ENCODE results near the gene ICE1.
"Not testable (repeated sequence)": the region's sequence is repeated elsewhere in the genome, so short reads cannot be mapped to it uniquely, and the experiment has no call there.

Gene ICE1

DNA sequence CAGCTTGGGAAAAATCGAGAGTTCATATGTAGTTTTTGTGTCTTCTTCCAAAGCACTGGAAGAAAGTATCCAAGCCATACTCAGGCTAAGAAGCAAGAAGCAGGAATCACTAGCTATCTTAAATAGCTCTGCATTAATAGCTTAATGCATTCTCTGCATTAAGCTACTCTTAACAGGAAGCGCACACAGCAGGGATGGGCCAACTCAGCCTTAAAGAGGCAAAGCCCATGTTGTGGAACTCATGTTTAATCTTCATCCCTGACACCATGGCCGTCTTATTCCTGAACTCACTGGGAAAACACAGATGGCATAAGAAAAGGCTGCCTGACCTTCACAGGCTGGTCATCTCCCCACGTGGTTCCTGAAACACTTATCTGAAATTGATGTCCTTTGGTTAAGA, 18.7 kb upstream of the ICE1 start:
- no peaks in the 10 kb centered on the region for H3K27me3 ChIP-seq (ENCODE audit: insufficient read depth, low read length)
- no peaks in the 10 kb centered on the region for H3K36me3 ChIP-seq (ENCODE audit: insufficient read depth, low read length)
- H3K4me3 ChIP-seq (ENCODE audit: low read depth, low read length) = no peak overlapping the region
- H3K79me2 ChIP-seq (ENCODE audit: control insufficient read depth, insufficient read depth, low read length, unreplicated experiment) = no peaks in the 10 kb centered on the region
- no peak overlapping the region for H3K27ac ChIP-seq (ENCODE audit: low read depth, low read length)
- no peak overlapping the region for H2AFZ ChIP-seq (ENCODE audit: low read length, unreplicated experiment)
- H3K4me1 ChIP-seq (ENCODE audit: control insufficient read depth, insufficient read depth, low read length, unreplicated experiment) = no peaks in the 10 kb centered on the region

GRCh38 chr5:5404381-5404780, 18.1 kb upstream of the ICE1 start:
- Histone ChIP-seq H3K4me1 (ENCODE audit: control insufficient read depth, insufficient read depth, low read length, unreplicated experiment) (no peaks in the 10 kb centered on the region), H3K27me3 (ENCODE audit: insufficient read depth, low read length) (no peaks in the 10 kb centered on the region), H3K27ac (ENCODE audit: low read depth, low read length) (no peak overlapping the region), H2AFZ (ENCODE audit: low read length, unreplicated experiment) (no peak overlapping the region), H3K36me3 (ENCODE audit: insufficient read depth, low read length) (no peaks in the 10 kb centered on the region), H3K4me3 (ENCODE audit: low read depth, low read length) (no peak overlapping the region), H3K79me2 (ENCODE audit: control insufficient read depth, insufficient read depth, low read length, unreplicated experiment) (no peaks in the 10 kb centered on the region)

- no peak overlapping the region for H3K27ac ChIP-seq (ENCODE audit: low read depth, low read length)
- no peak overlapping the region for H3K4me3 ChIP-seq (ENCODE audit: low read depth, low read length)
- no peaks in the 10 kb centered on the region for H3K4me1 ChIP-seq (ENCODE audit: control insufficient read depth, insufficient read depth, low read length, unreplicated experiment)
- H3K36me3 ChIP-seq (ENCODE audit: insufficient read depth, low read length) = no peaks in the 10 kb centered on the region
- no peaks in the 10 kb centered on the region for H3K79me2 ChIP-seq (ENCODE audit: control insufficient read depth, insufficient read depth, low read length, unreplicated experiment)
- H2AFZ ChIP-seq (ENCODE audit: low read length, unreplicated experiment) = no peak overlapping the region
- H3K27me3 ChIP-seq (ENCODE audit: insufficient read depth, low read length) = no peaks in the 10 kb centered on the region
Observed at GRCh38 chr5:5405441-5405840, 17.0 kb upstream of the ICE1 start.

GRCh38 chr5:5407924-5408323, 14.6 kb upstream of the ICE1 start:
- Histone ChIP-seq H3K27ac (ENCODE audit: low read depth, low read length) (no peak overlapping the region), H3K36me3 (ENCODE audit: insufficient read depth, low read length) (no peaks in the 10 kb centered on the region), H2AFZ (ENCODE audit: low read length, unreplicated experiment) (no peak overlapping the region), H3K4me3 (ENCODE audit: low read depth, low read length) (no peak overlapping the region), H3K79me2 (ENCODE audit: control insufficient read depth, insufficient read depth, low read length, unreplicated experiment) (no peaks in the 10 kb centered on the region), H3K4me1 (ENCODE audit: control insufficient read depth, insufficient read depth, low read length, unreplicated experiment) (no peaks in the 10 kb centered on the region), H3K27me3 (ENCODE audit: insufficient read depth, low read length) (no peaks in the 10 kb centered on the region)

DNA sequence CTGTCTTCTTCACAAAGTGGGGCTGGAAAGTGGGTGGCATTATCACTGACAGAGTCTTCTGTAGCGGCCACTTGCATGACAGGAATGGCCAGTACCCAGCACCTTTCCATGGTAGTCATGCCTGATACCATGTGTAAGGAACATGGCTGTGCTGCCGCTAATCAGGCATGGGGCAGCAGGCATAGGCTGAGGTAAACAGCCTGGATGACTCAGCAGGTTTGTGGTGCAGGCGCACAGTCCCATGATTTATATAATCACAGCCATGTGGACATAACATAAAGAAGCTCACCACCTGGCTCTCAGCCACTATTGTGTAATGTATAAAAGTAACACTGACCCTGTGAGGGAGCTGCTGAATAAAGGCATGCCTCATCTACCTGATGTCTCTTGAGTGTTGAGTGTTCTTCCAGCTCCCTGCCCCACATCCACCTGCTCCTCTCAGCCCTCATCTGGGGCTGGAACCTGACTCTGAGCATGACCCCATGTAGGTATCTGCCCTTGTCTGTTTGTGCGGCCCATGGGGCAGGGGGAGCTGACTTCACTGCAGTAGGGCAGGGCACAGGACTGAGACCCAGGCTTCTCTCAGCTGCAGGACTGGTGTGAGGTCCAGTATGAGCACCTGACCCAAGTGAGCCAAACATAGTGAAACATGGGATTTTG, 13.2 kb upstream of the ICE1 start:
- H3K4me3 ChIP-seq (ENCODE audit: low read depth, low read length) = no peak overlapping the region
- no peaks in the 10 kb centered on the region for H3K4me1 ChIP-seq (ENCODE audit: control insufficient read depth, insufficient read depth, low read length, unreplicated experiment)
- no peaks in the 10 kb centered on the region for H3K36me3 ChIP-seq (ENCODE audit: insufficient read depth, low read length)
- H3K79me2 ChIP-seq (ENCODE audit: control insufficient read depth, insufficient read depth, low read length, unreplicated experiment) = no peaks in the 10 kb centered on the region
- no peak overlapping the region for H2AFZ ChIP-seq (ENCODE audit: low read length, unreplicated experiment)
- no peaks in the 10 kb centered on the region for H3K27me3 ChIP-seq (ENCODE audit: insufficient read depth, low read length)
- H3K27ac ChIP-seq (ENCODE audit: low read depth, low read length) = no peak overlapping the region

GRCh38 chr5:5413856-5414255, 8.6 kb upstream of the ICE1 start:
- H3K27ac ChIP-seq (ENCODE audit: low read depth, low read length); H3K4me3 ChIP-seq (ENCODE audit: low read depth, low read length); H3K4me1 ChIP-seq (ENCODE audit: control insufficient read depth, insufficient read depth, low read length, unreplicated experiment); H3K27me3 ChIP-seq (ENCODE audit: insufficient read depth, low read length); H3K79me2 ChIP-seq (ENCODE audit: control insufficient read depth, insufficient read depth, low read length, unreplicated experiment); H3K36me3 ChIP-seq (ENCODE audit: insufficient read depth, low read length); H2AFZ ChIP-seq (ENCODE audit: low read length, unreplicated experiment): not testable (repeated sequence)

GRCh38 chr5:5414999-5415398, 7.5 kb upstream of the ICE1 start:
- Histone ChIP-seq H3K4me1 (ENCODE audit: control insufficient read depth, insufficient read depth, low read length, unreplicated experiment) (peaks cover 15% of the 10 kb centered on the region), H3K36me3 (ENCODE audit: insufficient read depth, low read length) (no peaks in the 10 kb centered on the region), H3K27ac (ENCODE audit: low read depth, low read length) (no peak overlapping the region), H3K27me3 (ENCODE audit: insufficient read depth, low read length) (no peaks in the 10 kb centered on the region), H3K79me2 (ENCODE audit: control insufficient read depth, insufficient read depth, low read length, unreplicated experiment) (no peaks in the 10 kb centered on the region), H3K4me3 (ENCODE audit: low read depth, low read length) (no peak overlapping the region), H2AFZ (ENCODE audit: low read length, unreplicated experiment) (no peak overlapping the region)

DNA sequence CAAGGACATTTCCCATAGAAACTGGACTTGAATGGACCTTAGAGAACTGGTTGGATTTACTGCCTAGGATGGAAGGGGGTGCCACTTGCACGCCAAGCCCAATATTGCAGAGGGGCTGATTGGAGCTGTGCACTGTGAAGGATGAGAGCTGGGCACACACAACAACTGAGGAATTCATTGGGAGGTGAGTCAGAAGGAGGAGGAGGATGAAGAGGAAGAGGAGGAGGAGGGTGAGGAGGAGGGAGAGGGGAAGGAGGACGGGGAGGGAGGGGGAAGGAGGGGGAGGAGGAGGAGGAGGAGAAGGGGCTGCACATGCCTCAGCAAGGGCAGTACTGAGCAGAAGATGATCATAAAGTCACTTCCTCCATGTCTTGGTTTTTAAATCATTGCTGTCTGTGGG, 5.7 kb upstream of the ICE1 start:
- Histone ChIP-seq H3K4me1 (ENCODE audit: control insufficient read depth, insufficient read depth, low read length, unreplicated experiment) (peaks cover 22% of the 10 kb centered on the region), H3K27ac (ENCODE audit: low read depth, low read length) (no peak overlapping the region), H3K27me3 (ENCODE audit: insufficient read depth, low read length) (no peaks in the 10 kb centered on the region), H2AFZ (ENCODE audit: low read length, unreplicated experiment) (no peak overlapping the region), H3K4me3 (ENCODE audit: low read depth, low read length) (no peak overlapping the region), H3K79me2 (ENCODE audit: control insufficient read depth, insufficient read depth, low read length, unreplicated experiment) (no peaks in the 10 kb centered on the region), H3K36me3 (ENCODE audit: insufficient read depth, low read length) (no peaks in the 10 kb centered on the region)

DNA sequence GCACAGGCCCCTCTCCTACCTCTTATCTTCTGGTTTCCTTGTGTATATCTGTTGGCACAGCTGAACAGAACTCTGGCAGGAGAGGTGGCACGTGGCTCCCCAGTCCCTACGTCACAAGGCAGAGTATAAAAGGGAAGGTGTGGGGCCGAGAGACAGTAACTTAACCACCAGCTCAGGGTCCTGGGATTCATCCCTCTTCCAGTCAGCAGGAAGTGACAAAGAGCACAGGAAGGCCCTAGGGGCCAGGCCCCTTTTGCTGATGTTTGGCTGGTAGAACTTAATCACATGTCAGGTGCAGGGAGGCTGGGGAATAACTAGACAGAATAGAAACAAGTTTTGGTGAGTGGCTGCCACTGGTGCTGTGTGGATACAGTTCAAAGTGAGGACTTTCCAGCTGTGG, 4.5 kb upstream of the ICE1 start:
- H3K36me3 ChIP-seq (ENCODE audit: insufficient read depth, low read length) = no peaks in the 10 kb centered on the region
- no peak overlapping the region for H3K4me3 ChIP-seq (ENCODE audit: low read depth, low read length)
- peaks cover 22% of the 10 kb centered on the region for H3K4me1 ChIP-seq (ENCODE audit: control insufficient read depth, insufficient read depth, low read length, unreplicated experiment)
- H3K79me2 ChIP-seq (ENCODE audit: control insufficient read depth, insufficient read depth, low read length, unreplicated experiment) = peaks cover 5% of the 10 kb centered on the region
- no peaks in the 10 kb centered on the region for H3K27me3 ChIP-seq (ENCODE audit: insufficient read depth, low read length)
- H2AFZ ChIP-seq (ENCODE audit: low read length, unreplicated experiment) = no peak overlapping the region
- no peak overlapping the region for H3K27ac ChIP-seq (ENCODE audit: low read depth, low read length)

GRCh38 chr5:5418764-5419163, 3.7 kb upstream of the ICE1 start:
- 0 out of 2 replicates have a peak overlapping the region, but pooled peaks have one; percentile 50 for H3K4me3 ChIP-seq (ENCODE audit: low read depth, low read length)

DNA sequence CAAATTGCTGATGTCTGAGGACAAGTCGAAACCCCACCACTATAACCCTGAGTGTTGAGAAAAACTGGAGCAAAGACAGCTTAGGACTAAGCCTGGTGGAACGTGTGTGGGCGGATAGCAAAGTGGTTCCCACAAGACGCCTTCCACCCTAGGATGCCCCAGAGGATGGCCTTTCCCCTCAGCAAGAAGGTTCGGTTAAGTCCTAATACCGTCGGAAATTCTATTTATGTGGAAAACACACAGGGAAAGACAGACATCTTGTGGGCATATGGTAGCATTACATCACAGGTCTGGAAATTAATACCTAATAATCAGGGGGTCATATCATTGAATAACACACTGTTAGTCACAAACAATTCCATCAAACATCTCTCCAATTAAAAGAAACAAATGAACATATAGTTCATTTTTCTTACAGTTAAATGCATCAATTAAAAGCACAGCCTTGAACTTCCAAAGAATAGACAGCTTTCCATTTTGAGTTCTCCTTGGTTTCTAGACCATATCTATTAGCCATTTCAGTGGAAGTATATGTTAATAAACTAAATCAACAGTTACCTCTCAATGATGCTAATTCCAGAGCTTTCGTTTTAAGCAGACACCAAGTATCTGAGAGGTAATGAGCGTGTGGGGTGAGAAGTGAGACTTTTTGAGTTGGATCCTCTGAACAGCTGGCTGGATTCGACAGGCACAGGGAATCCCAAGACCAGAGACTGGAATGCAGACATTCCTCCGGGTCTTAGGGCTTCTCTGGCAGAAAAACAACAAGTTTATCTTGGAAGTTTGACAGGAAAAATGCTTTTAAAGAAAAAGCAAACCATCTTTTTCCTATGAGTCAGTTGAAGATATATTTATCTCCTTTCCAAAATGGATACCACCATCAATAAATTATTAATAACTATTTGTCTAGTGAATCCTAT, 2.9 kb upstream of the ICE1 start:
- Histone ChIP-seq H3K27ac (ENCODE audit: low read depth, low read length) (peak overlapping the region; percentile 45), H3K27me3 (ENCODE audit: insufficient read depth, low read length) (no peaks in the 10 kb centered on the region), H2AFZ (ENCODE audit: low read length, unreplicated experiment) (peak overlapping the region; percentile 28), H3K79me2 (ENCODE audit: control insufficient read depth, insufficient read depth, low read length, unreplicated experiment) (peaks cover 20% of the 10 kb centered on the region), H3K4me1 (ENCODE audit: control insufficient read depth, insufficient read depth, low read length, unreplicated experiment) (peaks cover 33% of the 10 kb centered on the region), H3K36me3 (ENCODE audit: insufficient read depth, low read length) (no peaks in the 10 kb centered on the region), H3K4me3 (ENCODE audit: low read depth, low read length) (peak overlapping the region; percentile 50)

More at GRCh38 chr5:5418764-5419163, 3.7 kb upstream of the ICE1 start:
- Histone ChIP-seq H2AFZ (ENCODE audit: low read length, unreplicated experiment) (peak overlapping the region; percentile 4), H3K27me3 (ENCODE audit: insufficient read depth, low read length) (no peaks in the 10 kb centered on the region), H3K36me3 (ENCODE audit: insufficient read depth, low read length) (no peaks in the 10 kb centered on the region), H3K4me1 (ENCODE audit: control insufficient read depth, insufficient read depth, low read length, unreplicated experiment) (peaks cover 26% of the 10 kb centered on the region), H3K27ac (ENCODE audit: low read depth, low read length) (peak overlapping the region; percentile 1; the same call in 1 of the 2 replicates), H3K79me2 (ENCODE audit: control insufficient read depth, insufficient read depth, low read length, unreplicated experiment) (peaks cover 13% of the 10 kb centered on the region)
